PC-9 (cell line): Measurements from ENCODE around the gene NLRP12. TPM values are rescaled to one million over a fixed set of nuclear protein-coding genes. Genes with fewer than 3 reads are reported as not detected.

Experiments used
- BruUV-seq: library from RNA; stranded (reverse); fragments of 400-500 nt; replicated peaks from 2 replicates; lab custom pipeline; 2021; lab: Mats Ljungman, UMichigan
- CTCF ChIA-PET: fragments of 300-600 bp; sonication (Branson Sonifier 250); formaldehyde crosslinking; loops from one replicate; lab custom pipeline; 2022; ENCODE audit warnings: antibody characterized with exemption; lab: Charles Lee
- POLR2A ChIA-PET: fragments of 300-600 bp; sonication (Branson Sonifier 250); formaldehyde crosslinking; loops from one replicate; lab custom pipeline; 2022; ENCODE audit warnings: antibody characterized with exemption; ENCODE audit not compliant: unreplicated experiment; lab: Charles Lee
- DNase-seq, 2 experiments: peaks; one replicate each; pipeline versions ENCODE4 v3.0.0 to v3.0.0-alpha.2; 2015 to 2022; ENCODE audit warnings: mixed read lengths in 1 of 2
- H2AFZ ChIP-seq: fragments of 200-600 bp; sonication (generic); 2 replicates; pipeline ENCODE4 v1.8.1; 2017; ENCODE audit warnings: antibody characterized with exemption
- H3F3A ChIP-seq: fragments of 200-600 bp; sonication (generic); 2 replicates; pipeline ENCODE4 v1.8.1; 2017; ENCODE audit warnings: antibody characterized with exemption, mild to moderate bottlenecking, low read depth; ENCODE audit not compliant: insufficient read depth
- H3K27ac ChIP-seq: fragments of 200-600 bp; sonication (generic); 2 replicates; pipeline ENCODE4 v1.6.1; 2016; ENCODE audit warnings: mixed run types
- H3K27me3 ChIP-seq: fragments of 200-600 bp; sonication (generic); 2 replicates; pipeline ENCODE4 v1.6.1; 2016; ENCODE audit warnings: low read depth, mixed run types; ENCODE audit not compliant: insufficient read depth
- H3K36me3 ChIP-seq: fragments of 200-600 bp; sonication (generic); 2 replicates; pipeline ENCODE4 v1.6.1; 2016; ENCODE audit warnings: low read depth, mixed run types
- H3K4me1 ChIP-seq: fragments of 200-600 bp; sonication (generic); replicated peaks from 2 replicates; pipeline ENCODE4 v1.6.1; 2016; ENCODE audit warnings: mixed run types; ENCODE audit not compliant: insufficient read depth
- H3K4me2 ChIP-seq: fragments of 200-600 bp; sonication (generic); 2 replicates; pipeline ENCODE4 v1.6.1; 2017; ENCODE audit warnings: mixed run types
- H3K4me3 ChIP-seq: fragments of 200-600 bp; sonication (generic); 2 replicates; pipeline ENCODE4 v1.6.1; 2016; ENCODE audit warnings: mixed run types
- H3K79me2 ChIP-seq: fragments of 200-600 bp; sonication (generic); 2 replicates; pipeline ENCODE4 v1.6.1; 2017; ENCODE audit warnings: low read depth, mixed run types
- H3K9me2 ChIP-seq: fragments of 200-600 bp; sonication (generic); 2 replicates; pipeline ENCODE4 v1.8.1; 2017; ENCODE audit warnings: mild to moderate bottlenecking; ENCODE audit not compliant: insufficient read depth
- H3K9me3 ChIP-seq: fragments of 200-600 bp; sonication (generic); 2 replicates; pipeline ENCODE4 v1.8.1; 2016; ENCODE audit warnings: low read depth; ENCODE audit not compliant: insufficient read depth
- H4K20me1 ChIP-seq: fragments of 200-600 bp; sonication (generic); 2 replicates; pipeline ENCODE4 v1.8.1; 2017; ENCODE audit not compliant: insufficient read depth
- EZH2 ChIP-seq: fragments of 200-600 bp; sonication (generic); IDR thresholded peaks from 2 replicates; pipeline ENCODE4 v1.8.0; 2017; ENCODE audit warnings: antibody characterized with exemption, low read depth
- intact Hi-C: fragments of 100-400 bp; cut with micrococcal nuclease; formaldehyde crosslinking; loops from one replicate; pipeline ENCODE4 v1.10.0; 2022; ENCODE audit not compliant: unreplicated experiment
- total RNA-seq: library from RNA; stranded (reverse); gene quantifications from 2 replicates; pipeline ENCODE4 v1.2.3, GENCODE V29; 2021
- TF ChIP-seq, protein P1 (sequence below): fragments of 200-600 bp; sonication (generic); conservative IDR thresholded peaks from 2 replicates; pipeline ENCODE4 v1.6.1; 2017; ENCODE audit warnings: mixed run types, antibody characterized with exemption, mild to moderate bottlenecking, moderate library complexity

Gene NLRP12
- total RNA-seq, 1 experiment from 2014 or later = 0.37 TPM

DNA sequence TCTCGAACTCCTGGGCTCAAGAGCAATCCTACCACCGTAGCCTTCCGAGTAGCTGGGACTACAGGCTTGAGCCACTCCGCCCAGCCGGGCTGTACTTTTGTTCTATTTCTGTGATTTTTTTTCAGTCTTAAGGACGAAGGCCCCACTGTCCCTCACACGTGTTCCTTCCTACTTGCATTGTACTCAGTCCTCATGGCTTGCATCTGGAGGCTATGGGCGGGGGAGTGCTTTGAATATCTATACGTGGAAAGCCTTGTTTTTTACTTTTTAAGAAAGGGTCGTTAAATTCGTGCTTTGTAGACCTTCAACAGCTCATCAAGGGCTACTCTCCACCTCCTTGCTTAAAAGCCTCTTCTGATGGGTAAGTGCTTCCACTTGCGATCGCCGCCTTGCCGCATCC lies 36.8 kb downstream of the NLRP12 start:
- BruUV-seq = no TSS peak
- Histone ChIP-seq H3K9me3 (no peaks in the 10 kb centered on the region), H3K4me2 (no peak overlapping the region), H4K20me1 (no peaks in the 10 kb centered on the region), H3K4me1 (peaks cover 12% of the 10 kb centered on the region), H3K27me3 (no peaks in the 10 kb centered on the region), H3K9me2 (no peaks in the 10 kb centered on the region), H3K27ac (no peak overlapping the region), H2AFZ (no peak overlapping the region), H3K79me2 (no peaks in the 10 kb centered on the region), H3K4me3 (no peak overlapping the region), H3F3A (peaks cover 12% of the 10 kb centered on the region; the same call in 1 of the 2 replicates), H3K36me3 (no peaks in the 10 kb centered on the region)
- CTCF ChIA-PET = interaction anchor here (0.5 kb wide), 1 partner anchor 201 kb away, joined by 4 read pairs; no protein-coding TSS in a partner anchor
- intact Hi-C loops = no loop called here
- TF ChIP-seq, protein P1, sequence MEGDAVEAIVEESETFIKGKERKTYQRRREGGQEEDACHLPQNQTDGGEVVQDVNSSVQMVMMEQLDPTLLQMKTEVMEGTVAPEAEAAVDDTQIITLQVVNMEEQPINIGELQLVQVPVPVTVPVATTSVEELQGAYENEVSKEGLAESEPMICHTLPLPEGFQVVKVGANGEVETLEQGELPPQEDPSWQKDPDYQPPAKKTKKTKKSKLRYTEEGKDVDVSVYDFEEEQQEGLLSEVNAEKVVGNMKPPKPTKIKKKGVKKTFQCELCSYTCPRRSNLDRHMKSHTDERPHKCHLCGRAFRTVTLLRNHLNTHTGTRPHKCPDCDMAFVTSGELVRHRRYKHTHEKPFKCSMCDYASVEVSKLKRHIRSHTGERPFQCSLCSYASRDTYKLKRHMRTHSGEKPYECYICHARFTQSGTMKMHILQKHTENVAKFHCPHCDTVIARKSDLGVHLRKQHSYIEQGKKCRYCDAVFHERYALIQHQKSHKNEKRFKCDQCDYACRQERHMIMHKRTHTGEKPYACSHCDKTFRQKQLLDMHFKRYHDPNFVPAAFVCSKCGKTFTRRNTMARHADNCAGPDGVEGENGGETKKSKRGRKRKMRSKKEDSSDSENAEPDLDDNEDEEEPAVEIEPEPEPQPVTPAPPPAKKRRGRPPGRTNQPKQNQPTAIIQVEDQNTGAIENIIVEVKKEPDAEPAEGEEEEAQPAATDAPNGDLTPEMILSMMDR = no peak
- TF ChIP-seq EZH2 = no peak
- no peak for DNase-seq
- POLR2A ChIA-PET = no interaction called here

DNA sequence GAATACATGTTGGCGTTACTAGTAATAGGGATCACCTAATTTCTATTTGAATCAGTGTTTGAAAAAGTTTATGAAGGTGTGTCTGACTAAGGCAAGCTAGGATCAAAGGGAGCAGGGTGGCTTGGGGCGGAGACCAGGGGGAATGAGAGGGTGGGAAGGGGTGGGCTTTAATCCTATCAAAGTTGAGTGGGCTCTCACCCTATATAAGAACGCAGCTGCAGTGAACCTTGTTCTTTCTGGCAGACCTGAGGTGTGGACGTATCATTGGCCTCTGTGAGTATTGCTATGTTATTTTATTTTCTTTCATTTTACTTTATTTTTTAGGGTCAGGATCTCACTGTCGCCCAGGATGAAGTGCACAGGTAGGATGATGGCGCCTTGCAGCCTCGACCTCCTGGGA lies 37.4 kb downstream of the NLRP12 start:
- intact Hi-C loops = no loop called here

DNA sequence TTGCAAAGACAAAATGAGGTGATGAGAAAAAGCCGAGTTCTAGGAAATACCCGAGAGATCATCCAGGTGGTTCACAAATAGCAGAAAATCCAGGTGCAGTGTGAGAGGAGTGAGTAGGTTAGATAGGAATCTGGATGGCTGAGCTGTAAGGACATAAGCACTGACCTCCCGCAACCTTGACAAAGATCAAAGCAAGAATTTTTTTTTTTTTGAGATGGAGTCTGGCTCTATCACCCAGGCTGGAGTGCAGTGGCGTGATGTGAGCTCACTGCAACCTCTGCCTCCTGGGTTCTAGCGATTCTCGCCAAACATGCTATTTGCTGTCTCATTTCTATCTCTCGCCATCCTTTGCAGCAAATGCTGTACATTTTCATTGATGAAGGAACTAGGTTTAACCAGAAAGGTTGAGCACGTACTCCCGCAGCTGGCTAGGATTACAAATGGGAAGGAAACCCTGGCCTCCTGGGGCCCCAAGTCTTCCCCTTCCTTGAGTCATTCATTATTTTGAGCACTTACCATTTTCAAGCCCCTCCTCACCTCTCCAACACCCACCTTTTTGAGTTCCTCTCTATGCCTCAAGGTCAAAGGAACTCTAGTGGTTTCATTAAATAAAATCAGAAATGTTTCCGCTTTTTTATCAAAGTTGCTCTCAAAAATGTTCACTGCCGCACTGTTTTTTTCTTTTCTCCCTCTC lies 38.8 kb downstream of the NLRP12 start:
- Histone ChIP-seq H3K9me3 (no peaks in the 10 kb centered on the region), H3F3A (peaks cover 11% of the 10 kb centered on the region; the same call in 1 of the 2 replicates), H3K4me2 (peak overlapping the region; percentile 39), H3K36me3 (no peaks in the 10 kb centered on the region), H3K27me3 (no peaks in the 10 kb centered on the region), H4K20me1 (no peaks in the 10 kb centered on the region), H3K4me3 (no peak overlapping the region), H3K27ac (no peak overlapping the region), H3K4me1 (peaks cover 12% of the 10 kb centered on the region), H2AFZ (no peak overlapping the region; the same call in 1 of the 2 replicates), H3K79me2 (no peaks in the 10 kb centered on the region), H3K9me2 (no peaks in the 10 kb centered on the region)
- CTCF ChIA-PET = no interaction called here
- DNase-seq = peak; percentile 26 to 86
- no TSS peak for BruUV-seq
- intact Hi-C loops = no loop called here
- POLR2A ChIA-PET = interaction anchor here (0.6 to 1.0 kb wide), 3 partner anchors 82 to 749 kb away, joined by 4 to 6 read pairs (median 4); partner anchors contain the start of gene MYADM
- TF ChIP-seq, protein P1 = no peak
- no peak for TF ChIP-seq EZH2

More for the DNA sequence above, 37.4 kb downstream of the NLRP12 start:
- Histone ChIP-seq H3K4me2 (no peak overlapping the region), H2AFZ (no peak overlapping the region), H3K4me1 (peaks cover 12% of the 10 kb centered on the region), H3K79me2 (no peaks in the 10 kb centered on the region), H3F3A (peaks cover 11% of the 10 kb centered on the region; the same call in 1 of the 2 replicates), H3K36me3 (no peaks in the 10 kb centered on the region), H3K9me3 (no peaks in the 10 kb centered on the region), H4K20me1 (no peaks in the 10 kb centered on the region), H3K4me3 (no peak overlapping the region), H3K9me2 (no peaks in the 10 kb centered on the region), H3K27ac (no peak overlapping the region), H3K27me3 (no peaks in the 10 kb centered on the region)
- TF ChIP-seq, protein P1 = no peak
- TF ChIP-seq EZH2 = no peak
- ChIA-PET POLR2A (no interaction called here), CTCF (interaction anchor here (0.5 kb wide), 1 partner anchor 200 kb away, joined by 4 read pairs; no protein-coding TSS in a partner anchor)
- no peak for DNase-seq
- BruUV-seq = no TSS peak
